NCI-H2107 treated with DMSO at 0.1 percent for 48 hours (cell line): ENCODE results near the gene HDAC4.

Experiments used
- DNase-seq: peaks from one replicate; lab custom pipeline; 2025; ENCODE audit not compliant: unreplicated experiment; lab: John Stamatoyannopoulos, UW

Gene HDAC4

GRCh38 chr2:239398521-239398921 lies 2.3 kb downstream of the HDAC4 start:
- no peak for DNase-seq

- DNase-seq: no peak
Measured at GRCh38 chr2:239397931-239398471, 2.8 kb downstream of the HDAC4 start.

- DNase-seq: no peak
Measured at GRCh38 chr2:239396881-239397681, 3.7 kb downstream of the HDAC4 start.

GRCh38 chr2:239395524-239395923 lies 5.3 kb downstream of the HDAC4 start:
- no peak for DNase-seq

GRCh38 chr2:239394978-239395377 lies 5.8 kb downstream of the HDAC4 start:
- DNase-seq: no peak

DNA sequence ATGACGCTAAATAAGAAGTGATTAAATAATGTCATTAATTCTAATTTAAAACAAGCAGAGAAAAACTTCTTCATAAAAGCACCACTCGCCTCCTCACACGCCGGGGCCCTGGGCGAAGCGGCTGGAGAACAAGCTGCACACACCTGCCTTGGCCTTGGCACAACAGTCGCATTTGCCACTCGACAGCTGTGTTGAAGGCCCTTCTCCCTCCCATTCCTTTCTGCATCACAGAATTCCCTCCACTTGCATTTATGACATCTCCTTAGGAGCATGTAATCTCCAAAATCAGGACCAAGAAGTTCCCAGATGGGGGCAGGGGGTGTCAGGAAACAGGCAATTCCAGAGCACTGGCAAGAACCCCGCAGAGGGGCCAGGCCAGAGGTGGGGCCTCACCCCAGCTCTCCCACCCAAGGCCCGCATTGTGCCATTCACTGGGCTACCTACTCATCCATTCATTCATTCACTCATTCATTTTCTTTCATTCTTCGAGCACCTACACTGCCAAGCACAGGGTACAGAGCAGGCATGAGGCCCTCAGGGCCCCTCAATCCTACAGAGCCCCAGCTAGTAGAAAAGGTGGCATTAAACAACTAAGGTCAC lies 6.4 kb downstream of the HDAC4 start:
- peak; percentile 61 for DNase-seq

GRCh38 chr2:239393941-239394340 lies 6.9 kb downstream of the HDAC4 start:
- peak; percentile 53 for DNase-seq

DNA sequence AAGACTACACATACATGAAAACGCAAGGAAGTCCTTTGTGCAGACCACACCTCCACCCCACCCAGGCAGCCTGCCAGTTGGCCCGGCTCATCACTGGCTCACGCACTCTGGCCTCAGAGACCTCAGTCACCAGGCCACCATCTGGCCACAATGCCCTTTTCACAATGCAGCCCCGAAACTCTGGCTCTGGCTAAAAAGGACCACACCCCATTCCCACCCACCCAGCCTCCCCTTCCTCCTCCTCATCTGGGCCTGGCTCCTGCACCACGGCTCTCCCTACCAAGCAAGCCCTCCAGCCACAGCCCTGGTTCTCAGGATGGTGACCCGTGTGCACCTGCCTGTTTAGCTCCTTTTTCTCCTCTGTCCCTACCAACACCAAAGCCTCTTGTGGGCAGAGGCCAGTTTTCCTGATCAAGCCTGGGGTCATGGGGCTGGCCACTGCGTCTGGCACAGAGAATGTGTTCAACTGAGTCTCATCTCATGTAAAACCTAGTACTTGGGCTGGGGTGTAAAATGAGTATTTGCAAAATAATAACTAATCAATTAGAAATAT lies 7.4 kb downstream of the HDAC4 start:
- no peak for DNase-seq

- DNase-seq: no peak
Measured at GRCh38 chr2:239392688-239393387, 8.0 kb downstream of the HDAC4 start.

GRCh38 chr2:239392072-239392357 lies 8.8 kb downstream of the HDAC4 start:
- DNase-seq: no peak

- DNase-seq: no peak
Measured at GRCh38 chr2:239391286-239392071, 9.3 kb downstream of the HDAC4 start.

DNA sequence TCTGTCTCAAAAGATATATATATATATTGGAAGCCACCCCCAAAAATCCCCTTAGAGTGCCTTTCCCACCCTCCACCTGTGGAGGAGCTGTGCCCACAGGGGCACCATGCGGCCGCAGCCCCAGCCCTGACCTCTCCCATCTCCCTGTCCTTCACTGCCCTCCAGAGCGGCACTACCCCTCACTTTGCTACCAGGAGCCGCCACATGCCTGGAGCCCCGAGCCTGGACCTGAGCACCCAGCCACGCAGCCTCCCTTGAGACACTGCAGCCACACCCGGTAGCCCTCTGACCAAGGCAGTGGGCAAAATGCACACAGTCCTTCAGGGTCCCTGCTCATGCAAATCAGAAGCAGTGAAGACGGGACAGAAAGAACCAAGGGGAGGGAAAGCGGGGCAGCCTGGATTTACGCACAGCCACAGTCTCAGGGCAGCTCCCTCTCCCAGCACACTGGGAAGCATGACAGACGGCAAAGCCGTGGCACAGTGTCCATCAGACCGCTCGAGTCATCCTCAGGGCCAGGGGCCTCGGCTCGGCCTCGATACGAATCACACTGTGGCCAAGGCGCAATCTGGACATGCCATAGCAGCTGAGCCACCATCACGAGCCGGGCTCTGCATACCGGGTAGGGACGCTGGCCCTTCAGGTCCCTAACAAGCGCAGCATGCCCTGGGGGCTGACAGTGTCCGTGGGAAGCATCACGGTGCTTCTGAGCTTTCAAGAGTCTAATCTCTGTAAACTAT lies 10.1 kb downstream of the HDAC4 start:
- no peak for DNase-seq

DNA sequence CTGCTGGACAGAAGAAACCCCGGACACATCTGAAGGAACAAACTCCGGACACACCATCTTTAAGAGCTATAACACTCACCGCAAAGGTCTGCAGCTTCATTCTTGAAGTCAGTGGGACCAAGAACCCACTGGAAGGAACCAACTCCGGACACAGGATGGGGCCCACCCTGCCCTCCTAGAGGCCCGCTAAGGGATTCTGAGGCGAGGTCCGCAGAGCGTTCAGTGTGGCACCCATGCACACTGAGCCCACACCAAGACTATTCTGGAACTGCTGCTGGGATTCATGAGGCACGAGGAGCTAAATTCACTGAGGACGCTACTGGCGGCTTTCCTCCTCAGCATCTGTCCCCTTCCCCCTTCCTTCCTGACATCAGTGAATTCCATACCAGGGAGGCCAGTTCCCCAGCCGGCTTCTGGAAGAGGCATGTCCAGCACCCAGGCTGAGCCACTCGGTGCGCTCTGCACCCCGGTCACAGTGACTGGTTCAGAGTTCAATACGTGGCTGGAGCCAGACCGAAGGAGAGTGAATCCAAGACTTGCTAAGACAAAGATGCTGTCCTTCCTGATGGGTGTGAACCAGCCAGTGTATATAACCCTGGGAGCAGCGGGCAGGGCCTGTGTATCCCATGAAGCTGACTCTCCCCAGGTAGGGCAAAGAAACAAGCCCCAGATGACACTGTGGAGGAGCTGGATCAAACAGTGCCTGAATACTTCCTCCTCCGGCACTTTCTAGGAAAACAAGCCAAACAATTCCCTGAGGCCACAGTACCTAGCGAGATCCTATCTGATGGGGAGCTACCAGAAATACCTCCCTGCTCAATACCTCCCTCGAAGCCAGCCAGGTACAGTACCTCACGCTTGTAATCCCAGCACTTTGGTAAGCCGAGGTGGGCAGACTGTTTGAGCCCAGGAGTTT lies 11.1 kb downstream of the HDAC4 start:
- no peak for DNase-seq

GRCh38 chr2:239388236-239389151 lies 12.3 kb downstream of the HDAC4 start:
- DNase-seq: no peak

DNA sequence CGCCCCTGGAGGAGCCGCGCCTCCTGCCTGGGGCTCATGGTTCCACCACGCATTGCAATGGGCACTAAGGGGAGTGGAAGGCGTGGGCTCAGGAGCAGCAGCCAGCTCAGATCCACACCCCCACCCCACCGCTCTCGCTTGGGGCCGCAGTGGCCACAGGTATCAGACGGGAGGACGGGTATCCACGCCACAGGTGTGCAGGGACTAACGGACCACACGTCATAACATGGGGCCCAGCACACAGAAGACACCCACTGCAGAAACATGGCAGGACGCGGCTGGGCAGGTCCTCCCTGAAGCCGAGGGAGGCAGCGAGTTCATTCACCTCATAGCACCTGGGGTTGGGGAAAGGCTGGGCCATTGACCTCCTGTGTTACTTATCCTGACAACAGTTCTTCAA lies 13.0 kb downstream of the HDAC4 start:
- no peak for DNase-seq

DNA sequence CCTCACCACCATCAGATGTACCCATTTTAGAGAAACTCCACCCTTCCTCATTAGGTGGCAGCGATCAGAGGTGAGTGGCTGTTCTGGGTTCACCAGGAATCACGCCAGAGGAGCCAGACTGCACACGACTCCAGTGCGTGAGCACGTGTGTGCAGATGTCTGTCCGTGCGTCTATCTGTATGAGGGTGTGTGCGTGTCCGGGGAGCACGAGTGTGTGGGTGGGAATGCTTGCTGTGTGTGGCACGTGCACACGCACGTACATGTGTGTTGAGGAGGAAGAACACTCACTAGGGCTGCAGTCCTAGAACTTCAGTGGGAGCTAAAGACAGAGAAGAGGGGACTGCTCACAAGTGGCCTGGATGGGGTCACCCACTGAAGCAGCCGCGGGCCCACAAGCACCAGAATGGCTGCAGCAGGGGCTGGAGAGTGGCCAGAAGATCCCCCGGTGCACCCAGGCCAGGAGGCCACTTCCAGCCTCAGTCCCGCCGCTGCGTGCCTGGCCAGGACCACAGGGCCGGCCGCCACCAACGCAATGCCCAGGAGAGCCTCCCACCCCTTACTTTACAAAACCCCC lies 13.9 kb downstream of the HDAC4 start:
- DNase-seq: no peak

- DNase-seq: no peak
Measured at GRCh38 chr2:239386001-239386670, 14.7 kb downstream of the HDAC4 start.
